Activated B cell treated with CpG ODN at 0.5 μM for 24 hours (primary cell): ENCODE measurements around the gene DYNLT1. TPM values are rescaled to one million over a fixed set of nuclear protein-coding genes. Genes with fewer than 3 reads are reported as not detected.
"Not testable (repeated sequence)": the region's sequence is repeated elsewhere in the genome, so short reads cannot be mapped to it uniquely, and the experiment has no call there.

Experiments
- ATAC-seq: fragments of 200-7000 bp; cut with Tn5 transposase; one replicate; pipeline ENCODE4 v1.10.0; 2021; ENCODE audit warnings: low read depth, mild to moderate bottlenecking, moderate library complexity
- CTCF ChIA-PET: fragments of 350-600 bp; sonication (Branson Sonifier 250); formaldehyde crosslinking; loops from one replicate; lab custom pipeline; 2021; ENCODE audit warnings: antibody characterized with exemption; lab: Charles Lee
- POLR2A ChIA-PET: fragments of 350-600 bp; sonication (Branson Sonifier 250); formaldehyde crosslinking; loops from one replicate; lab custom pipeline; 2021; ENCODE audit warnings: antibody characterized with exemption; lab: Charles Lee
- DNase-seq: peaks from one replicate; pipeline ENCODE4 v3.0.0; 2022
- H3K27ac Mint-ChIP-seq: one replicate; pipeline ENCODE4 v1.8.0; 2020; ENCODE audit warnings: mixed read lengths
- H3K27me3 Mint-ChIP-seq: one replicate; pipeline ENCODE4 v1.8.0; 2021; ENCODE audit warnings: mixed read lengths
- H3K36me3 Mint-ChIP-seq: one replicate; pipeline ENCODE4 v1.8.0; 2021; ENCODE audit warnings: low read depth, mixed read lengths
- H3K4me1 Mint-ChIP-seq: one replicate; pipeline ENCODE4 v1.8.0; 2021; ENCODE audit warnings: mixed read lengths
- H3K4me3 Mint-ChIP-seq: one replicate; pipeline ENCODE4 v1.8.0; 2020; ENCODE audit warnings: mild to moderate bottlenecking, mixed read lengths
- H3K9me3 Mint-ChIP-seq: one replicate; pipeline ENCODE4 v1.8.0; 2020; ENCODE audit warnings: mixed read lengths
- intact Hi-C: fragments of 100-400 bp; cut with micrococcal nuclease; formaldehyde crosslinking; loops from one replicate; pipeline ENCODE4 v1.15.1; 2024
- total RNA-seq: library from RNA; stranded (reverse); gene quantifications from 2 replicates; pipeline ENCODE4 v1.2.3, GENCODE V29; 2022
- TF ChIP-seq, protein P1 (sequence below): fragments of 200-600 bp; IDR thresholded peaks from one replicate; pipeline ENCODE4 v1.8.0; 2022; ENCODE audit warnings: antibody characterized with exemption, mild to moderate bottlenecking

Gene DYNLT1
- total RNA-seq, 1 donor from 2014 or later, result 43.9 TPM

GRCh38 chr6:158619922-158620801, 24.4 kb downstream of the DYNLT1 start:
- ChIA-PET POLR2A (interaction anchor here (0.6 kb wide), 1 partner anchor 408 kb away, joined by 4 read pairs; no protein-coding TSS in a partner anchor), CTCF (no interaction called here)
- ATAC-seq (no peak), DNase-seq (no peak)
- H3K4me3 Mint-ChIP-seq, result no peak overlapping the region
- H3K9me3 Mint-ChIP-seq, result no peaks in the 10 kb centered on the region
- H3K27ac Mint-ChIP-seq, result no peak overlapping the region
- intact Hi-C loops, result no loop called here
- H3K27me3 Mint-ChIP-seq, result no peaks in the 10 kb centered on the region
- TF ChIP-seq, protein P1, sequence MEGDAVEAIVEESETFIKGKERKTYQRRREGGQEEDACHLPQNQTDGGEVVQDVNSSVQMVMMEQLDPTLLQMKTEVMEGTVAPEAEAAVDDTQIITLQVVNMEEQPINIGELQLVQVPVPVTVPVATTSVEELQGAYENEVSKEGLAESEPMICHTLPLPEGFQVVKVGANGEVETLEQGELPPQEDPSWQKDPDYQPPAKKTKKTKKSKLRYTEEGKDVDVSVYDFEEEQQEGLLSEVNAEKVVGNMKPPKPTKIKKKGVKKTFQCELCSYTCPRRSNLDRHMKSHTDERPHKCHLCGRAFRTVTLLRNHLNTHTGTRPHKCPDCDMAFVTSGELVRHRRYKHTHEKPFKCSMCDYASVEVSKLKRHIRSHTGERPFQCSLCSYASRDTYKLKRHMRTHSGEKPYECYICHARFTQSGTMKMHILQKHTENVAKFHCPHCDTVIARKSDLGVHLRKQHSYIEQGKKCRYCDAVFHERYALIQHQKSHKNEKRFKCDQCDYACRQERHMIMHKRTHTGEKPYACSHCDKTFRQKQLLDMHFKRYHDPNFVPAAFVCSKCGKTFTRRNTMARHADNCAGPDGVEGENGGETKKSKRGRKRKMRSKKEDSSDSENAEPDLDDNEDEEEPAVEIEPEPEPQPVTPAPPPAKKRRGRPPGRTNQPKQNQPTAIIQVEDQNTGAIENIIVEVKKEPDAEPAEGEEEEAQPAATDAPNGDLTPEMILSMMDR, result no peak
- H3K36me3 Mint-ChIP-seq, result peaks cover 68% of the 10 kb centered on the region
- H3K4me1 Mint-ChIP-seq, result no peaks in the 10 kb centered on the region

- H3K27ac Mint-ChIP-seq, POLR2A ChIA-PET, H3K9me3 Mint-ChIP-seq, intact Hi-C loops, DNase-seq, H3K27me3 Mint-ChIP-seq, H3K4me3 Mint-ChIP-seq, CTCF ChIA-PET, ATAC-seq, H3K4me1 Mint-ChIP-seq: not testable (repeated sequence)
- H3K36me3 Mint-ChIP-seq, result peaks cover 70% of the 10 kb centered on the region
Observed at GRCh38 chr6:158618289-158618688, 26.3 kb downstream of the DYNLT1 start.

DNA sequence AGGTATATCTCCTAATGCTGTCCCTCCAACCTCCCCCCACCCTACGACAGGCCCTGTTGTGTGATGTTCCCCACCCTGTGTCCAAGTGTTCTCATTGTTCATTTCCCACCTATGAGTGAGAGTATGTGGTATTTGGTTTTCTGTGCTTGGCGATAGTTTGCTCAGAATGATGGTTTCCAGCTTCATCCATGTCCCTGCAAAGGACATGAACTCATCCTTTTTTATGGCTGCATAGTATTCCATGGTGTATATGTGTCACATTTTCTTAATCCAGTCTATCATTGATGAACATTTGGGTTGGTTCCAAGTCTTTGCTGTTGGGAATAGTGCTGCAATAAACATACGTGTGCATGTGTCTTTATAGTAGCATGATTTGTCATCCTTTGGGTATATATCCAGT, 29.9 kb downstream of the DYNLT1 start:
- intact Hi-C loops, H3K4me1 Mint-ChIP-seq, POLR2A ChIA-PET, CTCF ChIA-PET, ATAC-seq, H3K27me3 Mint-ChIP-seq, H3K4me3 Mint-ChIP-seq, DNase-seq, H3K9me3 Mint-ChIP-seq, H3K27ac Mint-ChIP-seq: not testable (repeated sequence)
- peaks cover 80% of the 10 kb centered on the region for H3K36me3 Mint-ChIP-seq

DNA sequence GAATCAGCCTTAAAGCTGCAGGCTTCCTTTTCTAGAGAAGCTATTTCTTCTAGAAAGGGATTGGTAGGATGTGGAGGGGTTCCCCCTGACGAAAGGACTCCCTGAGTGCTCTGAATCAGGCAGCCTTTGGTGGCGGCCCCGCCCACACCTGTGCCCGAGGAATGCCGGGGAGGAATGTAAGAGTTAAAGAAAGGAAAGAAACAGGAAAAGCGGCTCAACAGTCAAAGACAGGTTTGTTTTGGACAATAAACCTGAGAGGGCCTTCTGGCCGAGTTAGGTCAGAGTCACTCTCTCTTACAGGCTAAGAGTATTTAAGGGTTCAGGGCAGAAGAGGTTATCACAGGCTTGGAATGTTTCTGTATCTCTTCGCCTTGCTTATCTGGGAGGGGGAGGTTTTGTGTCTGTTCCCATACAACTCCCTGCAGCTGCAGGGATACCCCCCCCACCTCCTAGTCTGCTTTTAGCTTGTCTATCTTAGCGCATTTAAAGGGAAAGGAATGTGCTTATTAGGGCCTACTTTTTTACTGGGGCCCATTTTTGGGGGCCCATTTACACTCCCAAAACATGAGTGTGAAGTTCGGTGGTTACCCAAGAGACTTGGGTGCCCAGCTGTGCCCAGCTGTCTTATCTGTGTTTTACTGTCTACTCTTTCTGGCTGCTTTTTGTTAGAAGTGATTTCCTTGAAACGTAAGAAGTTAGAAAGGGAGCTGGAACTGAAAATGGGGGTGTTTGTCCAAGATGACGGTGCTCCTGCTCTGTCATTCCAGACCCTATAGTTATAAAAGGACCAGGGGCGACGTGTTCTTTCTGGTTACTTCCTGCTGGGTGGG, 32.8 kb downstream of the DYNLT1 start:
- intact Hi-C loops, result no loop called here
- no peak overlapping the region for H3K4me3 Mint-ChIP-seq
- no peaks in the 10 kb centered on the region for H3K27me3 Mint-ChIP-seq
- POLR2A ChIA-PET, result no interaction called here
- H3K4me1 Mint-ChIP-seq, result no peaks in the 10 kb centered on the region
- no peak overlapping the region for H3K27ac Mint-ChIP-seq
- H3K36me3 Mint-ChIP-seq, result peaks cover 73% of the 10 kb centered on the region
- no peaks in the 10 kb centered on the region for H3K9me3 Mint-ChIP-seq
- ATAC-seq (no peak), DNase-seq (no peak)
- CTCF ChIA-PET, result no interaction called here
- TF ChIP-seq, protein P1, result no peak

DNA sequence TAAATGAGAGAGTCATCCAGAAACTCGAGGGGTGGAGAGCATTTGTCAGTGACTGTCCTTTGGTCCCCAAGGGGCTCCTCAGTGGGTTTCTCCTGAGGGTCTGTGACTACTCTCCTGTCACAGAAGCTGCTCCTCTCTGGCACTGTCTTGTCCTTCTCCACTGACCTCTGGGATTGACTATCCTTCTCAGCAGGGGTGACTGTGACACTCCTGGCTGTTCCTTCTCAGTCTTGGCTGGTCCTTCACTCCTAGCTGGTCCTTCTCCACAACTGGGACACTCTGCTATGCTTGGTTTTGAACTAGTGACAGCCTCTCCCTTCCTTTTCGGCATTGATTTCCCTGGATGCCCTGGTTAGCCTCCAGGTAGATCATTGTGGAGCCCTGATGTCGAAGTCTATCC, 33.5 kb downstream of the DYNLT1 start:
- Mint-ChIP-seq H3K36me3 (peaks cover 75% of the 10 kb centered on the region), H3K9me3 (no peaks in the 10 kb centered on the region), H3K4me1 (no peaks in the 10 kb centered on the region), H3K4me3 (no peak overlapping the region), H3K27ac (no peak overlapping the region), H3K27me3 (no peaks in the 10 kb centered on the region)
- no peak for ATAC-seq
- no peak for DNase-seq
- intact Hi-C loops, result no loop called here
- CTCF ChIA-PET, result interaction anchor here (1.3 kb wide), 1 partner anchor 80 kb away, joined by 6 read pairs; no protein-coding TSS in a partner anchor
- TF ChIP-seq, protein P1, result no peak
- POLR2A ChIA-PET, result no interaction called here
